OCI-LY1 (cell line): ENCODE data around the gene USP34.

Source experiments
- H2AFZ ChIP-seq: fragments of 200-600 bp; sonication (generic), shearing (Covaris generic); 2 replicates; pipeline ENCODE4 v1.6.0; 2014; ENCODE audit warnings: antibody characterized with exemption, mild to moderate bottlenecking, low read length
- H3F3A ChIP-seq: fragments of 200-600 bp; sonication (generic), shearing (Covaris generic); 2 replicates; pipeline ENCODE4 v1.6.0; 2014; ENCODE audit warnings: mild to moderate bottlenecking, antibody characterized with exemption, low read length, moderate library complexity; ENCODE audit not compliant: insufficient read depth
- H3K27ac ChIP-seq: fragments of 200-600 bp; sonication (generic); 2 replicates; pipeline ENCODE4 v1.5.1; 2014; ENCODE audit warnings: low read length, mixed run types, mild to moderate bottlenecking, low read depth; ENCODE audit not compliant: poor library complexity, severe bottlenecking
- H3K27me3 ChIP-seq: fragments of 200-600 bp; sonication (generic); 2 replicates; pipeline ENCODE4 v1.6.0; 2014; ENCODE audit warnings: antibody characterized with exemption, mild to moderate bottlenecking, low read length, moderate library complexity; ENCODE audit not compliant: insufficient read depth
- H3K36me3 ChIP-seq: fragments of 200-600 bp; sonication (generic); 2 replicates; pipeline ENCODE4 v1.6.1; 2014; ENCODE audit warnings: mild to moderate bottlenecking, antibody characterized with exemption, low read length, moderate library complexity, mixed read lengths; ENCODE audit not compliant: insufficient read depth
- H3K4me1 ChIP-seq: fragments of 200-600 bp; sonication (generic); 2 replicates; pipeline ENCODE4 v1.5.1; 2014; ENCODE audit warnings: mild to moderate bottlenecking, low read length, moderate library complexity; ENCODE audit not compliant: insufficient read depth, severe bottlenecking
- H3K4me2 ChIP-seq: fragments of 200-600 bp; sonication (generic), shearing (Covaris generic); 2 replicates; pipeline ENCODE4 v1.6.1; 2014; ENCODE audit warnings: low read length
- H3K4me3 ChIP-seq: fragments of 200-600 bp; sonication (generic); 2 replicates; pipeline ENCODE4 v1.5.1; 2014; ENCODE audit warnings: low read length, low read depth, mild to moderate bottlenecking, mixed read lengths; ENCODE audit not compliant: poor library complexity, severe bottlenecking
- H3K79me2 ChIP-seq: fragments of 200-600 bp; shearing (Covaris generic); 2 replicates; pipeline ENCODE4 v1.6.1; 2016; ENCODE audit warnings: mixed run types, low read length, mixed read lengths; ENCODE audit not compliant: insufficient read depth
- H3K9ac ChIP-seq: fragments of 200-600 bp; sonication (generic), shearing (Covaris generic); 2 replicates; pipeline ENCODE4 v1.6.1; 2014; ENCODE audit warnings: mild to moderate bottlenecking, low read length, mixed read lengths
- H3K9me2 ChIP-seq: fragments of 200-600 bp; sonication (generic), shearing (Covaris generic); 2 replicates; pipeline ENCODE4 v1.6.1; 2014; ENCODE audit warnings: low read depth, mild to moderate bottlenecking, low read length, mixed read lengths
- H3K9me3 ChIP-seq: fragments of 200-600 bp; shearing (Covaris generic); 2 replicates; pipeline ENCODE4 v1.6.1; 2014; ENCODE audit warnings: low read length, mixed read lengths
- H4K20me1 ChIP-seq: fragments of 200-600 bp; sonication (generic), shearing (Covaris generic); 2 replicates; pipeline ENCODE4 v1.6.0; 2016; ENCODE audit warnings: mild to moderate bottlenecking, low read length; ENCODE audit not compliant: insufficient read depth
- EZH2 ChIP-seq: fragments of 200-600 bp; sonication (generic), shearing (Covaris generic); IDR thresholded peaks from 2 replicates; pipeline ENCODE4 v1.8.0; 2017; ENCODE audit warnings: borderline replicate concordance, mixed run types, mild to moderate bottlenecking, antibody characterized with exemption, low read length, moderate library complexity, mixed read lengths
- TF ChIP-seq, protein P1 (sequence below): fragments of 200-600 bp; sonication (generic), shearing (Covaris generic); IDR thresholded peaks from 2 replicates; pipeline ENCODE4 v1.5.1; 2017; ENCODE audit warnings: mild to moderate bottlenecking, antibody characterized with exemption, low read length, moderate library complexity, mixed read lengths

USP34 gene

DNA sequence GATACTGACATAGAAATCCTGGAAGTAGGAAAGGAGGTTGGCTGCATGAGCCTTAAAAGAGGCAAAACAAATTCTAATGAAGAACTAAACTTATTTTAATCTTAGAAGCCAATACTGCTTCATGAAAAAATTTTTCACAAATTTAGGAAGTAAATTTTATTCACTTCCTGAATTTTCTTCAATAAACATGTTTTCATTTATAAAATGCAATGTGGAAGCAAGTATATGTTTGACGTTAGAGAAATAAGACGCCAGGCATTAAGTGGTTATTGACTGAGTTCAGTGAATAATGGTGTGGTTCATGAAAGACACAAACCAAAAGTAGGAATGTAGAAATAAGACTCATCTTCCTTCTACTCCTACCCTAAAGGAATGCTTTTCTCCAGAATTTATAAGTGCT, 136.4 kb downstream of the USP34 start:
- H3K36me3 ChIP-seq, result peaks cover 88% of the 10 kb centered on the region
- no peaks in the 10 kb centered on the region for H3K79me2 ChIP-seq
- no peak overlapping the region for H3K4me3 ChIP-seq
- H2AFZ ChIP-seq, result no peak overlapping the region
- H4K20me1 ChIP-seq, result no peaks in the 10 kb centered on the region
- H3K27ac ChIP-seq, result no peak overlapping the region
- no peaks in the 10 kb centered on the region for H3K9me3 ChIP-seq
- H3K27me3 ChIP-seq, result no peaks in the 10 kb centered on the region
- no peak overlapping the region for H3K4me2 ChIP-seq
- no peaks in the 10 kb centered on the region for H3F3A ChIP-seq
- H3K9ac ChIP-seq, result no peak overlapping the region
- no peak for TF ChIP-seq EZH2
- TF ChIP-seq, protein P1, sequence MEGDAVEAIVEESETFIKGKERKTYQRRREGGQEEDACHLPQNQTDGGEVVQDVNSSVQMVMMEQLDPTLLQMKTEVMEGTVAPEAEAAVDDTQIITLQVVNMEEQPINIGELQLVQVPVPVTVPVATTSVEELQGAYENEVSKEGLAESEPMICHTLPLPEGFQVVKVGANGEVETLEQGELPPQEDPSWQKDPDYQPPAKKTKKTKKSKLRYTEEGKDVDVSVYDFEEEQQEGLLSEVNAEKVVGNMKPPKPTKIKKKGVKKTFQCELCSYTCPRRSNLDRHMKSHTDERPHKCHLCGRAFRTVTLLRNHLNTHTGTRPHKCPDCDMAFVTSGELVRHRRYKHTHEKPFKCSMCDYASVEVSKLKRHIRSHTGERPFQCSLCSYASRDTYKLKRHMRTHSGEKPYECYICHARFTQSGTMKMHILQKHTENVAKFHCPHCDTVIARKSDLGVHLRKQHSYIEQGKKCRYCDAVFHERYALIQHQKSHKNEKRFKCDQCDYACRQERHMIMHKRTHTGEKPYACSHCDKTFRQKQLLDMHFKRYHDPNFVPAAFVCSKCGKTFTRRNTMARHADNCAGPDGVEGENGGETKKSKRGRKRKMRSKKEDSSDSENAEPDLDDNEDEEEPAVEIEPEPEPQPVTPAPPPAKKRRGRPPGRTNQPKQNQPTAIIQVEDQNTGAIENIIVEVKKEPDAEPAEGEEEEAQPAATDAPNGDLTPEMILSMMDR, result no peak
- no peaks in the 10 kb centered on the region for H3K4me1 ChIP-seq
- H3K9me2 ChIP-seq, result no peaks in the 10 kb centered on the region

DNA sequence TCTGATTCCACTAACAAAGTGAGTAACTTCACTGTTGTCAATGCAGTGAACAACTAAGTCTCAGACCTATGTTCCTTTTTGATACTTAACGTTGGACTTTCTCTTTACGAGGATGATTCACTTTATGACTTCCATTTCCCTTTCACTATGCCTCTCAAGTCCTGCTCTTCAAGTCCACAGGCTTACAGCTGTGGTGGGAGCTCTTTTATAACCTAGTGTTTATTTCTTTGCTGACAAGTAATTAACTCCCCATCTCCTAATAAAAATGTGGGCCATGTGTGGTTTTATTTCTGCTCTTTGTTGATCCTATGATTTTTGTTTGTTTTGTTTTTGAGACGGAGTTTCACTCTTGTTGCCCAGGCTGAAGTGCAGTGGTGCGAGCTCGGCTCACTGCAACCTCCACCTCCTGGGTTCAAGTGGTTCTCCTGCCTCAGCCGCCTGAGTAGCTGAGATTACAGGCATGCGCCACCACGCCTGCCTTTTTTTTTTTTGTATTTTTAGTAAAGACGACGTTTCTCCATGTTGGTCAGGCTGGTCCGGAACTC, 142.1 kb downstream of the USP34 start:
- H3K9me3 ChIP-seq, result no peaks in the 10 kb centered on the region
- H3K27me3 ChIP-seq, result no peaks in the 10 kb centered on the region
- H3F3A ChIP-seq, result no peaks in the 10 kb centered on the region
- H2AFZ ChIP-seq, result no peak overlapping the region
- no peak overlapping the region for H3K4me3 ChIP-seq
- TF ChIP-seq, protein P1, result no peak
- no peak for TF ChIP-seq EZH2
- H3K27ac ChIP-seq, result no peak overlapping the region
- H3K79me2 ChIP-seq, result no peaks in the 10 kb centered on the region
- H3K9ac ChIP-seq, result no peak overlapping the region
- H3K4me1 ChIP-seq, result no peaks in the 10 kb centered on the region
- H3K9me2 ChIP-seq, result no peaks in the 10 kb centered on the region
- H4K20me1 ChIP-seq, result no peaks in the 10 kb centered on the region
- H3K4me2 ChIP-seq, result no peak overlapping the region
- peaks cover 82% of the 10 kb centered on the region for H3K36me3 ChIP-seq

DNA sequence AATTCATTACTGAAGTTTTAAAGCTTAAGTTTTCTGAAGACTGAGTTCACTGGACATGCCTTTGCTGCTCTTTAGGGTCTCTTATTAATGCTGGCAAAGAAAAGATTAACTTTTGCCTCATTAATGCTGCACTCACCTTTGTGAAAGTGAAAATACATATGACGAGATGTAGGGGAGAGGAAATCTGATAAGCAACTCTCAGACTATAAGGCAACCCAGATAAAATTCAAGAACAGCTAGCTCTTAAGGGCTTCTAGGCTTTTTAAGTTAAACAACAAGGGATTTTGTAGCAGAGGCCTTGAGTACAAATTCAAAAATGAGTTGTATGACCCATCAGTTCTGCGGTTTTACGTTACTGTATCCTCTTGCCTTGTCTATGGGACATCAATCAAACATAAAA, 143.7 kb downstream of the USP34 start:
- H3K27ac ChIP-seq, result no peak overlapping the region
- H3K4me1 ChIP-seq, result no peaks in the 10 kb centered on the region
- H3K4me2 ChIP-seq, result no peak overlapping the region

More for the DNA sequence above, 143.7 kb downstream of the USP34 start:
- no peak for TF ChIP-seq EZH2
- TF ChIP-seq, protein P1, result no peak
- Histone ChIP-seq H3K9me3 (no peaks in the 10 kb centered on the region), H3K36me3 (peaks cover 81% of the 10 kb centered on the region), H4K20me1 (no peaks in the 10 kb centered on the region), H3K9ac (no peak overlapping the region), H3K79me2 (no peaks in the 10 kb centered on the region), H3K4me3 (no peak overlapping the region), H3K9me2 (no peaks in the 10 kb centered on the region), H3K27me3 (no peaks in the 10 kb centered on the region), H2AFZ (no peak overlapping the region), H3F3A (no peaks in the 10 kb centered on the region)
